Endometrial microvascular endothelial cells (primary cell): ENCODE data around the gene PAX5. TPM values are rescaled to one million over a fixed set of nuclear protein-coding genes. Genes with fewer than 3 reads are reported as not detected.

Experiments
- in situ Hi-C: cut with HindIII; loops from 2 replicates; pipeline ENCODE4 v1.10.0; 2017; ENCODE audit warnings: low sequenced_read_pairs, low pct_unique_long_range_greater_than_20kb; ENCODE audit errors: inconsistent ontology term
- total RNA-seq: library from RNA; depleted of rRNA; stranded (reverse); fragments of >200 nt; gene quantifications from one replicate; pipeline ENCODE4 v1.2.3, GENCODE V29; 2015; ENCODE audit errors: inconsistent ontology term

Gene PAX5
- total RNA-seq, 1 donor from 2014 or later: not detected

GRCh38 chr9:36815566-36816348 lies 218.3 kb downstream of the PAX5 start:
- in situ Hi-C loops: no loop called here

GRCh38 chr9:36815023-36815422 lies 219.0 kb downstream of the PAX5 start:
- in situ Hi-C loops: no loop called here

DNA sequence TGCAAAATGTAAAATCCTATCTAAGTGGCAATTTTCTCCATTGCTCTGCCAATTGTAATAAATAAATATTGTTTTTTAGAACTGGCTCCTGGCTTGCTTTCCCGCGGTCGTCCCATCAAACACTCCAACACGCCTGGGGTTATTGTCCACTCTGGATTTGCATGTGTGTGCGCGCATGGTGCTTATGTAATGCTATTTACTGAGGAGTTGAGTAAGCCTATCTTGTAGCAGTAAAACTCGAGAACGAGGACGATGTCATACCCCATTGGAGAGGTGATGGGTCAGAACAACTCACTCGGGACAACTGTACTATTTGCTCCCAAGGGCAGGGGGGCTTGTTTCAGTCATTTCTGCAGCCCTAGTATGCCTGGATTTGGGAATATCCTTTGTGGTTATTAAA lies 220.9 kb downstream of the PAX5 start:
- in situ Hi-C loops: no loop called here

DNA sequence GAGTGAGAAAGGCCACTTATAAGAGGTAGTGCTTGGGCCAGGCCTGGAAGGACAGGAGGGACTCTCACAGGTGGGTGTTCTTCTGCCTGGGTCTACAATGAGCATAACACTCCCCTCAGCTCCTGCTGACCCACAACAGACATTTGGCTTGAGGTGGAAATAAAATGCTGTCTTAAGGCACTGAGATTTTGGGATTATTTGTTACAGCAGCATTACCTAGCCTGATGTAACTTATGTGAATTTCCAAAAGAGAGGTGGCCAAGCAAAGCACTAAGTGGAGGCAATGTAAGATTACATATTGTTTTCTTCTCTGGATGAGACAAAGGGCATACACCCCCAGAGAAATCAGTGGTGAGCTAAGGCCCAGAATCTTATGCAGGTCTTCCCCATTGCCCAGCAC lies 221.5 kb downstream of the PAX5 start:
- in situ Hi-C loops: no loop called here

- in situ Hi-C loops: no loop called here
These were observed 225.8 kb downstream of the PAX5 start for GRCh38 chr9:36808251-36808650.

DNA sequence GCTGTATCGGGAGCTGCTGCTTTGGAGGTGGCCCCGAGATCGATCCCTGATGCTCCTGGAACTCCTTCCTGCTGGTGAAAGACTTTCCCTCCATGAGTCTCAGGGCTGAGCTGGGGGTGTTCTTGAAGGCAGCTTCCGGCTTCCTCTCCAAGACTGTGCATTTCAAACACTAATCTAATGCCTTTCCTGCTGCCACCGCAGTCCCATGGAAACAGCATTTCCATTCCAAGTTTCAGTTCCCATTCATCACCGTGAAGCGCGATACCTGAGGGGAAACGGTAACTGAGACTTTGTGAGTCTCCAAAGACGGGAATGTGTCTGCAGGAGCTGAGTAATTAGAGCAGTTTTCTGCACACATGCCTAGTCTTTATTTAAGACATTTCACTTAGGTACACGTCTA lies 230.1 kb downstream of the PAX5 start:
- in situ Hi-C loops: no loop called here

- in situ Hi-C loops: no loop called here
These were observed 231.7 kb downstream of the PAX5 start for GRCh38 chr9:36802201-36802920.

DNA sequence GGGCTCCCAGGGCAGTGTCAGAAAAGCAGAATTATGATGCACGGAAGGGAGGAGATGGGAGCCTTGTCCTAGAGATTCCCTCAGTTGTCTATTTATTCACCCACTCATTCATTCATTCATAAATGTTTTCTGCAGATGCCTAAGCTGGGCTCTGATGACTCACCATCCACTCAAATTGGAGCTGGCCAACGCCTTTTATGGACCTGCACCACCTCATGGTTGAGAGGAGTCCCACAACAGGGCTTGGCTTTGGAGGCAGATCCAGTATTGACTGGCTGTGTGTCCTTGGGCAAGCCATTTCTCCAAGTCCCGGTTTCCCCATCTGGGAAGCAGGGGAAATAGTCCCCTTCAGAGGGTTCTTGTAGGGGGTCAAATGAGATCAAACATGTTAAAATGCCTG lies 233.6 kb downstream of the PAX5 start:
- in situ Hi-C loops: no loop called here

DNA sequence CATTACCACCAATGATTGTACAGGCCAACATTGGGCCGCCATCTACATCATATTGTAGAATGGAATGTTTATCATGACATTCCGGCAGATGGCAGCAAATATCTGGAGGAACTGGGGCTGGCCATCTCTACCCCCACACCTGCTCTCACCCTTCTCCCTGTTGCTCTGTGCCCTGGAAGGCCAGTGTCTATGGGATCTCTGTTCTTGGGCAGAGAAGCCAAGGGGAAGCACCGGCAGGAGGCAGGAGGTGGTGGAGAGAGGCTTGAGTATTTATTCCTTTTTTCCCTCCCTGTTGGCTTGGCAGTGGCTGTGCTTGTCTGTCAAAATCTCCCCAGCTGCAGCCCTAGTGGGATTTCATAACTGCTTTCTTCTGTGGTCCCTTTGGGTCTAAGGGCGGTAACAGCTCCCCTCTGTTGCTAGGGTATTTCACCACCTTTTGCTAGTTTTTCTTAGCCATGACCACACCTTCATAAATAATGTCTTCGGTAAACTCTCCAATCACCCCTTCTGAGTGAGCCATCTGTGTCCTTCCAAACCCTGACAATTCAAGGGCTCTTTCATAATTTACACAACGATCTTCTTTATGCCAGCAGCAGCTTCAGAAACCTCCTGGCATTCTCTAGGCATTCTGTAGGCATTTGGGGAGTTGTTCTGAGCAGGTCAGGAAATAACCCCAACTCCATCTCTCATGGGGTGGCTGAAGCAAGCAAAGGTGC lies 235.6 kb downstream of the PAX5 start:
- in situ Hi-C loops: no loop called here

DNA sequence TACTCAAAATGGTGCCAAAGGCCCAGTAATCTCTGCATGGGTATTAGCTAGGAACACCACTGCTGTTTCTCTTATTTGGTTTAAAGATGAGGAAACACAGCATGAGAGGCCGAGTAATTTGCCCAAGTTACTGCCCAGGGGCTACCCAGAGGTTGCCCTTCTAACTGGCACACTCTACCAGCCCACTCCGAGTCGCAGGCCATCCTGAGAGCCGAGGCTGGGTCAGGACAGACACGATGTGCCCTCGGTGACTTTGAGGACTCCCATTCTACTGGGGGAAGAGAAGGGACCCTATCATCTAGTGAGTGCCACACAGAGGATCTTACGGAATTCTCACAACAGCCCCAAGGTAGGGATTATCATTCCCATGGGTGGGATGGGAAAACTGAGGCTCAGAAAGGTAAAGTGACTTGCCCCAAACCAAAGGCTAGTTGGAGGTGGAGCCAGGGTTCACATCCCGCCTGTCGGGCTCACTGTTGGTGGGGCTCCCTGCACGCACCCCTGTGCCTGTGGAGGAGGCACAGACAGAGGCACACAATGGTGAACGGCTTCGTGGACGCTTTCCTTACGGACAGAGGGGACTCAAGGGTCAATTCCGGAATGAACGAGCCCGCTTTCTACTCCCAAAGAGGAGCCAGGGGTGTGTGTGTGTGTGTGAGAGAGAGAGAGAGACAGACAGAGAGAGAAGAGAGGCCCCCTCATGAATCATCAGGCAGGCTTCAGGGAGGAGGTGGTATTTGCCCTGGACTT lies 236.4 kb downstream of the PAX5 start:
- in situ Hi-C loops: no loop called here

DNA sequence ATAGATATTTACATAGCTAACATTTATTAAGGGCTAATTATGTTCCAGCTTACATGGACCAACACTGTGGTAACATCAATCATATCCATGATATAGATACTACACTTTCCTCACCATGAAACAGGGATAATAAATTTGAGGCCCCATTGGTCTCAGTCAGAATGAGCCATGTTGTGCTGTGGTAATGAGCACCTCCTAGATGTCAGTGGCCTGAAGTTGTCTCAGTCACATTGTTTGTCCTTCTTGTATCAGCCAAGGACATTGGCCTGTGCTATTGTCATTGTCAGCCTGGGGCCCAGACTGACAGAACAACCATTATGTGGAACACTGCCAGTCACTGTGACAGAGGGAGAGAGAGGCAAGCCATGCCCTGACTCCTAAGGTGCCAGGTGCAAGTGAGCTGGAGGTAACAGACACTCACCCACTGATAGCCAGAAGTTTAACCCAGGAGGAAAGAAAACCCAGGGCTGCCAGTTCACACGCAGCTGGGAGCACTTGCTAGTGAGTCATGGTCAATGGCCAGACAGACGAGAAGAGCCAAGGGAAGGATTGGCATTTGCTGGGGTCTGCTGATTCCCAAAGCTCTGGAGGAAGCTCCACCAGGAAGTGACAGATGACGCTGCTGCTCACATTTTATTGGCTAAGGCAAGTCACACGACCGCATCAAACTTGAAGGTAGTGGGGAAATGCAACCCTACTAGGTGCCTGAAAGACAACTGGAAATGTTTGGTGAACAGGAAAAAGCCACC lies 237.2 kb downstream of the PAX5 start:
- in situ Hi-C loops: no loop called here

DNA sequence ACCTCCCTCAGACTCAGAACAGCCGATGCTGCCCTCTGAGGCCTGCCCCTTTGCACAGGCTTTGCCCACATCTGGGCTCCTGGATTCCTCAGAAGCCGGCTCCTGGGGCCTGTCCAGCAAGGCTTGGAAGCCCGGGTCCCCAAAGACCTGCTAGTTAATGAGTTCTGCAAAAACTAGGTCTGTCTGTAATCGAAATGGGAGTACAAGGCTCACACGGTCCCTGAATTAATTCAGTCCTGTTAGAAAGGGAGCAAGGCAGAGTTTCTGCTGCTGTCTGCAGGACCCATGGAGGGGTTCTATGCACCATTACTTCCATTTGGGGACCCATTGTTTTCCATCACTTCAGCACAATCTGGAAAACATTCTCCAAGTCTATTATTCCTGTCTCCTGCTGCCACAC lies 239.6 kb downstream of the PAX5 start:
- in situ Hi-C loops: no loop called here

DNA sequence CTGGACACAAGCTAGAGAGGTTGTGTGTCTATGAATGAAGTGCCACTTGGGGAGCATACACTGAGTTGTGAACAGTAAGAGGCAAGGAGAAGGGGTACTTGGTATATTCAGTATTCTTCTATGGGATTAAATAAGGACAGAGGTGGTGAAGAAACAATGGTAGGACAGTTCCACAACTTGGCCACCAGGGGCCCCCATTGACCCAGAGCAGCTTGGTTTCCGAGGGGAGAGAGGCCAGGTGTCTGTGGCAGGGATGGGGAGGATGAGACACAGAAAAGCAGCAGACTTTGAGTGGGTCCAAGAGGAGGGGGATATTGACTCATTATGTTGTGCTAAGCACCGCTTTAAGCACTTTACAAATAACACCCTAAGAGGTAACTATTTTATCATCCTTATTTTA lies 240.8 kb downstream of the PAX5 start:
- in situ Hi-C loops: no loop called here

DNA sequence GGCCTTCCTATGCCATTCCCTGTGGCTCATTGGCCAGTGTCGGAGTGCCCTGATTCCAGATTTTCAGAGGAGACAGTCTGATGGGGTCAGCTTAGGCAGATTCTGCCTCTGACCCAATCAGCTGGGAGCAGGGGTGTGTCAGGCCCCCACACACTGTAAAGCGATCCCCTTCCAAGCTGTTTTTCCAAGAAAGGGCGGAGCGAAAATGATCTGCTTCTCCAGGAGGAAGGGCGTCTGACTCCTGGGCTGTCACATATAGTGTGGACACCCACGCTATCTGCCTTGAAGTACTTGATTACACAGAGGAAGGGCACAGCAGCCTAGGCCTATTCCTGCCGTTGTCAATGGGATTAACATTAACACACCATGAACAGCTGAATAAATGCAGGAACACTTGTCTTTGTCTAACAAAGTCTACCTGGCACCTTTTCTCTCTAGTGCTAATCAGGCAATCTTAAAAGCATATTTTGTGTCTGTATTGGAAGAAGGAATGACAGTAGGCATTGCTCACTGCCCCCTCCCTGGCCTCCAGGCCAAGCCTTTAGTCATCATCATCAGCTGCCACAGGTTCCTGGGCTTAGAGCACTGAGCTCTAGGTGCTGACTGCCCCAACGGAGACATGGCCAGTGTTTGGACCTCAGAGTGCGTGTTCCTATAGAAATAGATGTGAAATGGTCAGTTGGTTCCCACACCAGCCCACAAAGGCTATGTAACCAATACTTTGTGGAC lies 242.7 kb downstream of the PAX5 start:
- in situ Hi-C loops: no loop called here

DNA sequence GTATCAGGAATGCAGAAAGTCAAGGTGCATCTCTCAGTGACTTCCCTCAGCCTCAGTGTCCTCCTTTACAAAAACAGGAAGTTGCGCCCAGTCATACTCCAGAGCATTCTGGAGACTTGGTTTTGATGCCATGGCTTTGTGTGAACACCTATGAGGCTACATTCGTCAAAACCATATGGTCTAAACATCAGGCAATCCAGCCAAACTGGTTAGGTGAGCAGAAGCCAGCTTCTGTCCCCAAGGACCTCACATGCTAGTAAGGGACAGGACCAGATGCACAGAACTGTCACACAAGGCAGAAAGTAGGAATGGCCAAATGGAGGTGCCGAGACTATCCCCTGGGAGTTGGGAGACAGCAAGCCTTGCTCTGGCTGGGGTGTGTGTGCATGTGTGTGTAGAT lies 244.2 kb downstream of the PAX5 start:
- in situ Hi-C loops: no loop called here

GRCh38 chr9:36788534-36788933 lies 245.5 kb downstream of the PAX5 start:
- in situ Hi-C loops: no loop called here

- in situ Hi-C loops: no loop called here
These were observed 246.4 kb downstream of the PAX5 start for GRCh38 chr9:36787709-36788108.
